Stimulated activated CD4-positive, alpha-beta T cell treated with anti-CD3 and anti-CD28 coated beads, Interleukin-15, amount 100 ng/mL, for 48 hours (primary cell): ENCODE data around the gene DIS3L2.
A peak's percentile ranks its signal among the peaks of the same experiment; 100 is the strongest.

Experiments
- DNase-seq, 2 donors: peaks; one replicate each; pipeline ENCODE4 v3.0.0-alpha.2; 2020; ENCODE audit warnings: low read depth in 2 of 2

DIS3L2 gene

GRCh38 chr2:232228332-232228731 is 266.8 kb downstream of the DIS3L2 start:
- DNase-seq = no peak

DNA sequence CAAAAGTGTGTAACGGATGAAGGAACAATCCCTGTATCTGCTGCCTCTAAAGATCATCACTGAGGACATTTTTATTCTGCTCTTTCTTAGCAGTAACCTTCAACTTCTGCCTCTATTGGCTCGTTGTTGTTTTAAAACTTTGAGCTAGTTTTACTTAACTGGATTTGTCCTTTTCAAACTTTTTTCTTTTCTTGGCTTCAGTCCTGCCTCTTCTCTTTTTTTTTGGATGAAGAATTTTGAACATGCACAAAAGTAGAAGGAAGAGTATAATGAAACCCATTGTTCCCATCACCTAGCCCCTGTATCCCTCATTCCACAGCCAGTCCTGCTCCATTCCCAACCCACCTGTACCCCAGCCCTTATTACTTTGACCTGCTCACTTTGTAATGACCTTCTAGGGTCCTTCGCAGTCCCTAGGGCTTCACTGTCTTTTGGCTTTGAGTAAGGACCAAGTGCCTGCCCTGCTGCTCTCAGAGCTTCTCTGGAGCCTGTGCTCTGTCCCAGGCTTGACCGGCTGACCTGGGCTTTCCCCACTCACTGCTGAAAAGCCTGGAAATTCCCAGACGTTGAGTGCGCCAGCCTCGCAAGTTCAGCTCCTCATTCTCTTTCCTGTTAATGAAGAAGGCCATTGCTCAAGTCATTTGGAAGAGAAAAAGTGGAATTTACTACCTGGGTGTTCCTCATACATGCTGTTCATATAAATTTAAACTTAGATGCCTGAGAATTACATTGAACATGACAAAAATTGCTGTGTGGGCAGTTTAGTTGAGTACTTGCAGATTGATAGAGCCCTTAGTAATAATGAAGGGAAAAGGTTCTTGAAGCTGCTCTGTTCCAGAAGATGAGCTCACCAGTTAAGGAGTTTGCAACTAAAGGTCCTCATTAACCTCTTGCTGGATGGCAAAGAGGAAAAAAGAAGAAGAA is 267.7 kb downstream of the DIS3L2 start:
- DNase-seq = no peak

GRCh38 chr2:232229911-232230310 is 268.4 kb downstream of the DIS3L2 start:
- no peak for DNase-seq

DNA sequence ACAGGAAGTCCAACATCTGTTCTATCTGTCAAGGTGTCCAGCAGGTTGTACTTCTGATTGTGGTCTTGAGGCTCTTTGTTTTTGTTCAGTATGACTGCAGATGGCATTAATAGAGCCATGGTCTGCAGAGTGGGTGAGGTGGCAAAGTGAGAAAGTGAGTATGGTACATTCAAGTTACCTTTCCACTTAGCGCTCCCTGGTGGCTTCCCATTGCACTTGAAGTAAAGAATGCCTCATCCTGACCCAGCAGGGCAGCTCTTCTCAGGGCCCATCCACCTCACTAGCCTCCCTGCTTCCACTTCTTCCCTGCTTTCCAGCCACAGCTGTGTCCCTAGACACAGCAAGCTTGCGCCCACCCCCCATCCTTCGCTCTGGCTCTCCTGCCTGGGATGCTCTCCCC is 269.0 kb downstream of the DIS3L2 start:
- peak in 1 of 2 donors; percentile 34 for DNase-seq

DNA sequence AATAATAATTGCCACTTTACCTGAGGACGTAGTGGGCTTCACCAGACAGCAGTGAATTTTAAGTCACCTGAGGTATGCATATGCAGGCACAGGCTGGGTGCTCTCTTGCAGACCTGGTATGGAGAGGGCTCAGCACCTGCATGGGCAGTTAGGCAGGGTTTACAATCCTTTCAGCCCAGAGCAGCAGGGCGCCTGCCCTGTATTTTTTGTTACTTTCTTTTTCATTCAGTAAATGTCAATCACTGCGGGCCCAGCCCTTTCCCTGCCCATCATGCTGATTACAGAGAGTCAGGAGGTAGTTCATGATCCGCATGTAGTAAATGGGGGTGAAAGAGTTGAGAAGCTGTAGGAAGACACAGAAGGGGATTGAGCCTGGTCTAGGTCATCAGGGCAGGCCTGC is 270.0 kb downstream of the DIS3L2 start:
- no peak for DNase-seq

DNA sequence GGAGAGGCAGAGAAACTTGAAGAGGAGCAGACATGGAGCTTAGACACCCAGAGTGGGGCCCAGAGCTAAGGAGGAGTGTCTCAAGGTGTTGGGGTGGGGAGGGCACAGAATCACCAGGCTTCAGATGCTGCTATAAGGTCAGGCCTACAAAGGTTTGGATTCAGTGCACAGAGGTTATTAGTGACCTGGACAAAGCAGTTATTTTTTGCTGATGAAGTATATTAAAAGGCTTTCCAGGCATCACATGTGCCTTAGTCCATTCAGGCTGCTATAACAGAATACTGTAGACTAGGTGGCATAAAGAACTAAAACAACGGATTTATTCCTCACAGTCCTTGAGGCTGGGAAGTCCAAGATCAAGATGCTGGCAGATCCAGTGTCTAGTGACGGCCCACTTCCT is 271.4 kb downstream of the DIS3L2 start:
- DNase-seq = no peak

DNA sequence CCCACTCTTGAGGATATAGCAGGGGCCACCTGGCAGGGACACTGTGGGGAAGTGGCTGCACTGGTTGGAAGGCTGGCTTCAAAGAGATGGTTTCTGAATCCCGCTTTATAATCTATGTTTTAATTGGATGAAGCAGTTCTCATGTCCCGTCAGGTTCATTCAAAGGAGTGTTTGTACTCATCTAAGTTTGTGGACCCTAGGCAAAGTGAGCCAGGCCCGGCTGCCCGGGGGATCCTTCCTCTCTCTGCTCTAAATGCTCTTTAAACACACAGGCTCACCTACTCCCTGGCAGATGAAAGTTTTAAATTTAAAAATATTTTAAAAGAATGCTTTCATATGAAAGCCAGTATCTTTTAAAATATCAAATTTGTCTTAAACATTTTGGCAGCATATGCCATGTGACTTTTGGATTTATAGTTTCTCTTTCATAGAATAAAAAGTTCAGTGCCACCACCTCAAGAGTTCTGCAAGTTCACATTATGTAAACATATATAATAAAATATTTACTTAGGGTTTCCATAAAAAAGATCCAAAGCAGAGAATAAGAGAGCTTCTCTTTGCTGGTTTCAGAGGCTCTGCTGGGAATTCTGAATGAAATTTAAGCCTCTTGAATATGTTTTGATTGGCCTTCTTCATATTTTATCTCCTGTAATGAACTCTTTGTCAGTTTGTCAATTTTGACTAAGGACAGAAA is 273.6 kb downstream of the DIS3L2 start:
- DNase-seq = no peak

DNA sequence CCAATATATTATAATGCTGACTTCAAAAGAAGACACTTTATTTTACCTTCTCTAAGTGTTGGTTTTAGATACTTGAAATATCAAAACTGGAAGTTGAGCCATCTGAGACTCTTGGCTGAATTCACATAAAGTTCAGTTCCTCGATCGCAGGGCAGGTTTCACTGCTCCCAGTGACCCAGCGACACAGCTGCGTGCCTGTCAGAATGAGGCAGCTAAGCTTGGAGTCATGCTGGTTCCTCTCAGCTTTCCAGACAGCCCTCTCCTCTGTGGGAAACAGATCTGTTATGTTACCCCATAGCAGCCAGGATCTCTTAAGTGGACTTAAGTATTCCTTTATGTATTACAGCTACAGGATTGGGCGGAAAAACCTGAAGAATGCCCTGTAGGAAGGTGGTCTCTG is 274.2 kb downstream of the DIS3L2 start:
- no peak for DNase-seq

GRCh38 chr2:232236200-232236599 is 274.7 kb downstream of the DIS3L2 start:
- no peak for DNase-seq

GRCh38 chr2:232237464-232237863 is 276.0 kb downstream of the DIS3L2 start:
- DNase-seq = no peak

GRCh38 chr2:232238108-232238507 is 276.6 kb downstream of the DIS3L2 start:
- DNase-seq = no peak

DNA sequence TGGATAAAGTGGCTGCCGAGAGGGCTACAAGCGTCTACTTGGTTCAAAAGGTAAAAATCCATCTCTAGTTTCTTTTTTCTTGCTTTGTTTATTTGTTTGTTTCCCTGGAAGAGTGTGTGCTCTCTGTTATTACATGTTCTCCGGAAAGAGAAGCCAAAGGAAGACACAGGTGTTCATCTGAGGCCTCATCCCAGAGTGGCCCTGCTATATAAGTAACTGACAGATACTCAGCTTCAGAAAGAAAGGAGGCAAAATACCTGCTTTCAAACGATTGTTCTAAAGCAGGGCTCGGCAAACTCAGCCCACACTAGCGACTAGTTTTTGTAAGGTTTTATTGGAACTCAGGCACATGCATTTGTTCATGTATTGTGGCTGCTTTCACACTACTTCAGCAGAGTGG is 277.1 kb downstream of the DIS3L2 start:
- DNase-seq = no peak

GRCh38 chr2:232239951-232240681 is 278.6 kb downstream of the DIS3L2 start:
- DNase-seq = peak; percentile 30 to 36

DNA sequence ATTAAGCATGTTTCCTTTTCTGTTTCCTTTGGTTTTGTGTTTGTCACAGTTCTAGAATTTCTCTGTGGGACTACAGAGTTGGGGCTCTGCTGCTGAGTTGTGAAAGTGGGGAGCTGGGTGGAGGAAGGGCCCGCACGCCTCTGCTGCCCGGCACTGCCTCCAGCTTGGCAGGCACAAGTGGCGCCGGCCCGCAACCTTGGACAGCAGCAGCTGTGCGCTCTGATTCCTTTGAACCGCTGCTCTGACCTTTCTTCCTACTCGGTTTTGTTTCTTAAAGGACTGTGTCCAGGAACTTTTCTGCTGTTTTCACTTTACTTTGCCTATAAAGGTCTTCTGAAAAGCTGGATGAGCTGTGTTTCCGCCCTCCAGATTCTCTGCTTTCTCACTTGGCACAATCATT is 279.4 kb downstream of the DIS3L2 start:
- DNase-seq = no peak

DNA sequence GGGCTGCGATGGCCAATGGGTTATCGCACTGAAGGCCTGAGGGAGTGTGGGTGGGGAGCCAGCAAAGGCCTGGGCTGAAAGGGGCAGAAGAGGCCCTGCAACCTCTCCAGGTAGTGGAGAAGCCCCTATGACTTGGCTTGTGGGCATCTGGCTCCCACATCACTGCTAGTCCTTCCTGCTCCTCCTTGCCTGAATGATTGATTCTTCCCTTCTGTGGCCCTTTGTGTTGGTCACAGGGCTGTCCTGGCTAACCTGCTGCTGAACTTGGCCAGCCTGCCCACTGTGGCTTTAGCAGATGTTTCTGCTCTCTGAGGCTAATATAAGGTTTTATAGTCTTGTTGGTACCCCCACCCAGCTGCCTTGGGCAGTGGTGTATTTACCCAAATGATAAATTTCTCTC is 280.8 kb downstream of the DIS3L2 start:
- no peak for DNase-seq

- no peak for DNase-seq
Measured at GRCh38 chr2:232245111-232245510, 283.6 kb downstream of the DIS3L2 start.

GRCh38 chr2:232246245-232246644 is 284.7 kb downstream of the DIS3L2 start:
- no peak for DNase-seq

DNA sequence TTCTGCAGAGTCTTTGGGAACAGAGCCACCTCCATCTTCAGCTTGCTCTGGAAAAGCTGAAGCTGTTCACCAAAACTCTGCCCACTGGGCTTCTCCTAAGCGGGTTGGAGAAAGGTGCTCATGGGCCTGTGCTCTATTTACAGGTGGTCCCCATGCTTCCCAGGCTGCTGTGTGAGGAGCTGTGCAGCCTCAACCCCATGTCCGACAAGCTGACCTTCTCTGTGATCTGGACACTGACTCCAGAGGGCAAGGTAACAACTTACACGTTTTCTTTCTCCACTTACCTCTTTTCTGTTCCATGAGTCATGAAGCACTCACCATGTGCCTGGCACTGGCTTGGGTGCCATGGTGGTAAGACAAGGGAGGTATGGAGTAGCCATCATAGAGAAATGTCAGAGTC is 287.6 kb downstream of the DIS3L2 start:
- DNase-seq = no peak

DNA sequence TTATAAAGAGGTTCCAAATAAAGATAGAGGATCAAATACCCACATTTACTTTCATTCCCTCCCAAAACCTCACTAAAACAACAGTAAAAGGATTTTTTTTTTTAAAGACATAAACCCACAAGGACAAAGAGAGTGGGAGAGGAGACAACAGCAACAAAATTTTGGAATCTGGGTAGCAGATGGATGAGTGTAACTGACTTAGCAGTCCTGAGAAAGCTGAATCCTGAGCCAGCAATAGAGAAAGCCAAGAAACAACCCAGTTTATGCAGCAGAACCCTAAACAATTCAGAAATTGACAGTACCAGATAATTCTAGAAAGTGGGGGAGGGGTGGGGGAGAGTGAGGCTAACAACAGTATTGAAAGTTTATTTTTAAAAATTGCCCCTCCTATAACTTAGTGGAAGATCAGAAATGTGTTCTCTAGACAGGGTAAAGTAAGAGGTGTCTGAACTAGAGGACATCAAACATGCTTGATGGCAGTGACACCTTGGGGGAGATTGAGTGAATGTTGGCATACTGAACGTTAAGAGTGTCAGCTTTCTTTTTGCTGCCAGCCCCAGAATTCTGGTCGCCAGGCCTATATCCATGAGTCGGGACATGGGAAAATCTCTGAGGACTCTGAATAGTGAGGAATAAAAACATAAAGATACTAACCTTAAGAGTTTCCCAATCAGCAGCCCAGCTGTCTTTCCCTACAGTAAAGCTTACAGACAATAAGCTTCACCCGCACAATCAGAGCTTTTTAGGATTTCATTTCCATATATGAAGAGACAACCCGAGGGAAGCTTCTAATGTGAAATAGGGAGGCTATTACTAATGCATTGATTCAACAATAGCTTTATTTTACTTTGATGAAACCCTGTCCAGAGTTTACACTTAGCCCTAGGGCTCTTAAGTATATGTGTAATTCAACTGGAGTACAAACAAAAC is 289.0 kb downstream of the DIS3L2 start:
- no peak for DNase-seq

GRCh38 chr2:232255033-232255432 is 293.5 kb downstream of the DIS3L2 start:
- DNase-seq = no peak

DNA sequence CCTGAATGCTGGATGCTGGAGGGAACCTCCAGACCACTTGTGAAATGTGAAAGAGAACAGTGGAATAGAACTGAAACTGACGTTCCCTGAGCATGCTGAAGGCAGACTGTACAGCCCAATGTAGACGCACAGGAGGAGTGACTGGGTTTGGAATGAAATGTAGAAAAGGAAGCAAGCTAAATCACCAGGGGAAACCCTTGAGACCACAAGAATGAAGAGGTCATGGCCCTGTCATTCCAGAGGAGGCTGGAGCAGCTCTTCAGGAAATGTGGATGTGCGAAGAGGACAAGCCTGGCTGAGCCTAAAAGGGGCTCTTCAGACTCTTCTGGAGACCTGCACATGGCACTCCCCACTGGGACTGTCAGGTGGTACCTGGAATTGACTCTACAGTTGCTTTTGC is 298.6 kb downstream of the DIS3L2 start:
- DNase-seq = no peak
